PFSK-1 (cell line): ENCODE measurements around the gene MMP2.

Source experiments
- FOXP2 ChIP-seq: optimal IDR thresholded peaks from 2 replicates; pipeline ENCODE3; 2011; ENCODE audit warnings: borderline replicate concordance, control low read depth, inconsistent platforms; ENCODE audit not compliant: insufficient read depth; ENCODE audit errors: extremely low read length, extremely low read depth
- POLR2AphosphoS5 ChIP-seq: IDR thresholded peaks from 2 replicates; pipeline ENCODE4 v1.6.1; 2012; ENCODE audit warnings: low read depth, mild to moderate bottlenecking, control low read depth, low read length, moderate library complexity
- REST ChIP-seq, 2 experiments: IDR thresholded peaks; 2 replicates each; pipeline versions ENCODE4 v1.6.1 to v1.8.0; 2011 to 2012; ENCODE audit warnings: low read depth in 2 of 2, low read length in 2 of 2, control low read depth in 1 of 2, inconsistent platforms in 1 of 2, mild to moderate bottlenecking in 1 of 2, moderate library complexity in 1 of 2; ENCODE audit not compliant: insufficient read depth in 1 of 2
- SIN3A ChIP-seq: IDR thresholded peaks from 2 replicates; pipeline ENCODE4 v1.6.1; 2012; ENCODE audit warnings: mild to moderate bottlenecking, low read length, moderate library complexity, borderline replicate concordance; ENCODE audit not compliant: insufficient read depth
- TAF1 ChIP-seq: IDR thresholded peaks from 2 replicates; pipeline ENCODE4 v1.6.1; 2012; ENCODE audit warnings: low read length, control low read depth, borderline replicate concordance; ENCODE audit not compliant: insufficient read depth

The MMP2 gene

GRCh38 chr16:55473587-55473986 lies 5.4 kb upstream of the MMP2 start:
- no peak for TF ChIP-seq POLR2AphosphoS5
- TF ChIP-seq REST (IDR thresholded peaks at IDR 0.05; ENCODE audit: insufficient read depth in 1 of 2, low read depth in 2 of 2, low read length in 2 of 2) = no peak
- no peak for TF ChIP-seq SIN3A
- no peak for TF ChIP-seq TAF1
- TF ChIP-seq FOXP2 = no peak

- TF ChIP-seq POLR2AphosphoS5 (no peak), FOXP2 (no peak), SIN3A (no peak), REST (IDR thresholded peaks at IDR 0.05; ENCODE audit: insufficient read depth in 1 of 2, low read depth in 2 of 2, low read length in 2 of 2) (no peak), TAF1 (no peak)
These were observed 4.2 kb upstream of the MMP2 start for GRCh38 chr16:55474821-55475220.

- TF ChIP-seq TAF1 (no peak), SIN3A (no peak), FOXP2 (no peak), REST (IDR thresholded peaks at IDR 0.05; ENCODE audit: insufficient read depth in 1 of 2, low read depth in 2 of 2, low read length in 2 of 2) (no peak), POLR2AphosphoS5 (no peak)
These were observed 3.1 kb upstream of the MMP2 start for GRCh38 chr16:55475919-55476318.

- TF ChIP-seq TAF1 (no peak), FOXP2 (no peak), POLR2AphosphoS5 (no peak), REST (IDR thresholded peaks at IDR 0.05; ENCODE audit: insufficient read depth in 1 of 2, low read depth in 2 of 2, low read length in 2 of 2) (no peak), SIN3A (no peak)
These were observed 2.1 kb upstream of the MMP2 start for GRCh38 chr16:55476625-55477533.
